H1 (cell line): ENCODE results near the gene HEPACAM. TPM values are rescaled to one million over a fixed set of nuclear protein-coding genes. Genes with fewer than 3 reads are reported as not detected.

Experiments used
- CEBPB ChIP-seq: IDR thresholded peaks from 2 replicates; pipeline ENCODE4 v1.6.1; 2012; ENCODE audit warnings: low read depth, low read length
- CHD2 ChIP-seq: IDR thresholded peaks from 2 replicates; pipeline ENCODE4 v1.6.1; 2012; ENCODE audit warnings: low read length, improper control_type of control experiment
- CTBP2 ChIP-seq: IDR thresholded peaks from 2 replicates; pipeline ENCODE4 v1.7.0; 2011; ENCODE audit warnings: borderline replicate concordance, mild to moderate bottlenecking, moderate library complexity, mixed read lengths, low read length; ENCODE audit not compliant: insufficient read depth, insufficient read length
- GABPA ChIP-seq: IDR thresholded peaks from 2 replicates; pipeline ENCODE4 v1.6.1; 2011; ENCODE audit warnings: mild to moderate bottlenecking, low read length, moderate library complexity, borderline replicate concordance; ENCODE audit not compliant: insufficient read depth
- GTF2F1 ChIP-seq: IDR thresholded peaks from 2 replicates; pipeline ENCODE4 v1.6.1; 2012; ENCODE audit warnings: low read depth, low read length, improper control_type of control experiment, borderline replicate concordance
- HDAC6 ChIP-seq: IDR thresholded peaks from one replicate; pipeline ENCODE4 v1.7.1; 2012; ENCODE audit warnings: low read depth, mild to moderate bottlenecking, inconsistent platforms, low read length, moderate library complexity
- KDM1A ChIP-seq: fragments of 200-600, 300-600 bp; sonication (generic); IDR thresholded peaks from 2 replicates; pipeline ENCODE4 v1.7.1; 2016; ENCODE audit warnings: mild to moderate bottlenecking, low read length, borderline replicate concordance
- KDM5A ChIP-seq: fragments of 200-600 bp; IDR thresholded peaks from 2 replicates; pipeline ENCODE4 v1.7.1; 2012; ENCODE audit warnings: mild to moderate bottlenecking, low read length, inconsistent platforms, mixed read lengths
- NANOG ChIP-seq: IDR thresholded peaks from 2 replicates; pipeline ENCODE4 v1.6.1; 2011; ENCODE audit warnings: low read length, low read depth, mild to moderate bottlenecking, inconsistent platforms; ENCODE audit not compliant: insufficient read depth, poor library complexity, severe bottlenecking
- PHF8 ChIP-seq: fragments of 200-600 bp; sonication (generic); conservative IDR thresholded peaks from 2 replicates; pipeline ENCODE4 v1.7.1; 2012; ENCODE audit warnings: low read depth, mild to moderate bottlenecking, inconsistent platforms, low read length, moderate library complexity
- POLR2A ChIP-seq, 2 experiments: IDR thresholded peaks; 1 replicate in 1 of 2; 2 replicates in 1 of 2; pipeline ENCODE4 v1.6.1; 2011; ENCODE audit warnings: low read depth in 2 of 2, low read length in 2 of 2, mild to moderate bottlenecking in 2 of 2; ENCODE audit errors: control extremely low read depth in 1 of 2
- RBBP5 ChIP-seq: IDR thresholded peaks from 2 replicates; pipeline ENCODE4 v1.7.1; 2012; ENCODE audit warnings: low read depth, mild to moderate bottlenecking, inconsistent platforms, low read length, moderate library complexity, borderline replicate concordance
- SIRT6 ChIP-seq: IDR thresholded peaks from one replicate; pipeline ENCODE4 v1.7.1; 2012; ENCODE audit warnings: low read length, inconsistent platforms
- SP4 ChIP-seq: IDR thresholded peaks from 2 replicates; pipeline ENCODE4 v1.6.1; 2012; ENCODE audit warnings: low read length, inconsistent platforms
- SUZ12 ChIP-seq: fragments of 200-600 bp; sonication (generic); IDR thresholded peaks from 2 replicates; pipeline ENCODE4 v1.6.1; 2012; ENCODE audit warnings: mild to moderate bottlenecking, inconsistent platforms, low read length, moderate library complexity, mixed read lengths
- TAF1 ChIP-seq: IDR thresholded peaks from 2 replicates; pipeline ENCODE4 v1.6.1; 2011; ENCODE audit warnings: mild to moderate bottlenecking, low read depth, low read length
- TAF7 ChIP-seq: optimal IDR thresholded peaks from 2 replicates; pipeline ENCODE3; 2011; ENCODE audit warnings: low read depth, mild to moderate bottlenecking, inconsistent platforms, low read length, moderate library complexity, borderline replicate concordance
- TCF12 ChIP-seq: IDR thresholded peaks from 2 replicates; pipeline ENCODE4 v1.6.1; 2011; ENCODE audit warnings: low read depth, mild to moderate bottlenecking, low read length
- TEAD4 ChIP-seq: IDR thresholded peaks from 2 replicates; pipeline ENCODE4 v1.6.1; 2012; ENCODE audit warnings: low read depth, low read length, inconsistent platforms, mixed read lengths
- YY1 ChIP-seq: IDR thresholded peaks from 2 replicates; pipeline ENCODE4 v1.6.1; 2011; ENCODE audit warnings: low read depth, mild to moderate bottlenecking, low read length
- ZNF274 ChIP-seq: IDR thresholded peaks from 2 replicates; pipeline ENCODE4 v1.7.0; 2012; ENCODE audit warnings: low read length, borderline replicate concordance; ENCODE audit errors: extremely low read depth
- polyA plus RNA-seq, 7 experiments: library from polyadenylated mRNA; depleted of rRNA in 3 of 7; stranded (reverse) in 5 of 7; unstranded in 2 of 7; fragments of >200 nt in 5 of 7; fragments of 200-250 nt in 2 of 7; gene quantifications; 1 replicate in 5 of 7; 2 replicates in 1 of 7; 4 replicates in 1 of 7; pipeline versions ENCODE4 v1.2.1 to v1.2.3, GENCODE V29; 2011 to 2013; ENCODE audit warnings: missing spikeins in 2 of 7, mixed read lengths in 2 of 7
- total RNA-seq: library from RNA; stranded (reverse); fragmentation: NEBNext Ultra II Directional; extraction: Animal tissue kit (Norgen Biotek cat#: 25700); gene quantifications from 2 replicates; pipeline ENCODE4 v1.2.1, GENCODE V29; 2021
- TF ChIP-seq, protein P1 (sequence below), 3 experiments: IDR thresholded peaks; 1 replicate in 2 of 3; 2 replicates in 1 of 3; pipeline versions ENCODE4 v1.5.1 to v1.6.1; 2011; ENCODE audit warnings: low read length in 3 of 3, mild to moderate bottlenecking in 3 of 3, inconsistent platforms in 2 of 3, low read depth in 1 of 3, moderate library complexity in 1 of 3; ENCODE audit not compliant: insufficient read depth in 1 of 3; ENCODE audit errors: control extremely low read depth in 1 of 3

The HEPACAM gene
- total and polyA plus RNA-seq, 2 of the 8 experiments (the other 6 are each of a cell fraction or from before 2014, with no cell fraction given), result not detected

DNA sequence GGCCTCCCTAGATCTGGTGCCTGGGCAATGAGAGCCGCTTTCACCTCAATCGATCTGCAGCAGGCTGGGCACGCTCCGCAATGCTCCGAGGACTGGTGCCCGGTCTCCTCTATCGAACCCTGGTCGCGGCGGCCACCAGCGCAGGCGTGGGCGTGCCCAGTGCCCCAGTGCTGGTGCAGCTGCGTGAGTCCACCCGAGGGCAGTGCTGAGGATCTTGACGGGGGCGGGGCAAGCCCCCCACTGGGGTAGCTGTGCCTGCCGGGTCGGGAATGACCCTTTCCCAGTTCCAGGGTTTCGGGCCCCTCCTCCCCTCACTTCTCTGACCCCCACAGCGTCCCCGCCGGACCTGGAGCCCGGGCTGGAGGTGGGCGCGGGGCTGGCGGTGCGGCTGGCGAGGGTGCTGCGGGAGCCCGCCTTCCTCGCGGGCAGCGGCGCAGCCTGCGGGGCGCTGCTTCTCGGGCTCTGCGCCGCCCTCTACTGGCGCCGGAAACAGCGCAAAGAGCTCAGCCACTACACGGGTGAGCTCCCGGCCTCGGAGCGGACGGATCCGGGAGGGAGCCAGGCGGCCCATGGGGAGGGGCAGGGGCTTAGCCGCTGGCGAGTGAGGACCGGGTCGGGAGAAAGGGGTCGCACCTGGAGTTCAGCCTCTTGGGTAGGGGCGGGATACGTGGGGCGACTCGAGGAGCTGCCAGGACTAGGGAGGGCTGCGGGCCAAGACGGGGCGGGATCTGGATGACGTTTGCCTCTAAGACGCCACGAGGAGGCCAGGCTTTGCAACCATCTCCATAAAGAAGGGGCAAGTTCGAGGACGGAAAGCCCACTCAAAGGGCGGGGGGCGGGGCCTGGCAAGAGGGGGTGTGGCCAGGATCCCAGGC, 59.7 kb downstream of the HEPACAM start (continued):
- TF ChIP-seq, protein P1, sequence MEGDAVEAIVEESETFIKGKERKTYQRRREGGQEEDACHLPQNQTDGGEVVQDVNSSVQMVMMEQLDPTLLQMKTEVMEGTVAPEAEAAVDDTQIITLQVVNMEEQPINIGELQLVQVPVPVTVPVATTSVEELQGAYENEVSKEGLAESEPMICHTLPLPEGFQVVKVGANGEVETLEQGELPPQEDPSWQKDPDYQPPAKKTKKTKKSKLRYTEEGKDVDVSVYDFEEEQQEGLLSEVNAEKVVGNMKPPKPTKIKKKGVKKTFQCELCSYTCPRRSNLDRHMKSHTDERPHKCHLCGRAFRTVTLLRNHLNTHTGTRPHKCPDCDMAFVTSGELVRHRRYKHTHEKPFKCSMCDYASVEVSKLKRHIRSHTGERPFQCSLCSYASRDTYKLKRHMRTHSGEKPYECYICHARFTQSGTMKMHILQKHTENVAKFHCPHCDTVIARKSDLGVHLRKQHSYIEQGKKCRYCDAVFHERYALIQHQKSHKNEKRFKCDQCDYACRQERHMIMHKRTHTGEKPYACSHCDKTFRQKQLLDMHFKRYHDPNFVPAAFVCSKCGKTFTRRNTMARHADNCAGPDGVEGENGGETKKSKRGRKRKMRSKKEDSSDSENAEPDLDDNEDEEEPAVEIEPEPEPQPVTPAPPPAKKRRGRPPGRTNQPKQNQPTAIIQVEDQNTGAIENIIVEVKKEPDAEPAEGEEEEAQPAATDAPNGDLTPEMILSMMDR (IDR thresholded peaks at IDR 0.05; ENCODE audit: control extremely low read depth in 1 of 3, insufficient read depth in 1 of 3, low read depth in 1 of 3, low read length in 3 of 3), result peak; percentile 65 to 77 (median 75)
- TF ChIP-seq CHD2 (0 out of 2 replicates have a peak, but pooled peaks have one; percentile 27), CTBP2 (peak; percentile 71), KDM1A (peak; percentile 37; the same call in 1 of the 2 replicates), SIRT6 (no peak), PHF8 (peak; percentile 71; the same call in 1 of the 2 replicates), GTF2F1 (no peak), KDM5A (no peak), POLR2A (IDR thresholded peaks at IDR 0.05; ENCODE audit: control extremely low read depth in 1 of 2, low read depth in 2 of 2, low read length in 2 of 2) (peak in 1 of 2 experiments; percentile 17; a peak in 1 of 3 replicates), TAF7 (peak; percentile 34), TCF12 (no peak), SUZ12 (no peak; the same call in 1 of the 2 replicates), GABPA (no peak), SP4 (no peak; the same call in 1 of the 2 replicates), TAF1 (peak; percentile 64), YY1 (peak; percentile 28; the same call in 1 of the 2 replicates), RBBP5 (peak; percentile 50; the same call in 1 of the 2 replicates), ZNF274 (no peak), HDAC6 (no peak), TEAD4 (no peak), CEBPB (no peak), NANOG (no peak)
